Mucosa of stomach (tissue), 1 donor: Measurements from ENCODE around the gene TANK.

ENCODE experiments used
- H3K27me3 ChIP-seq: one replicate; pipeline ENCODE4 v1.7.0; 2013; ENCODE audit warnings: mild to moderate bottlenecking, low read length; ENCODE audit not compliant: control insufficient read depth, insufficient read depth
- H3K36me3 ChIP-seq: one replicate; pipeline ENCODE4 v1.7.0; 2013; ENCODE audit warnings: low read length; ENCODE audit not compliant: control insufficient read depth, insufficient read depth
- H3K4me1 ChIP-seq: one replicate; pipeline ENCODE4 v1.7.0; 2013; ENCODE audit warnings: mild to moderate bottlenecking, low read length; ENCODE audit not compliant: control insufficient read depth, insufficient read depth
- H3K4me3 ChIP-seq: one replicate; pipeline ENCODE4 v1.7.0; 2013; ENCODE audit warnings: low read length
- H3K9ac ChIP-seq: one replicate; pipeline ENCODE4 v1.7.0; 2013; ENCODE audit warnings: mild to moderate bottlenecking, low read length, moderate library complexity
- H3K9me3 ChIP-seq: one replicate; pipeline ENCODE4 v1.7.0; 2013; ENCODE audit warnings: mild to moderate bottlenecking, low read length, moderate library complexity; ENCODE audit not compliant: control insufficient read depth
- donor health status: Pancreatic carcinoma.

TANK gene

GRCh38 chr2:161159456-161160225, 587 bp upstream of the TANK start:
- H3K36me3 ChIP-seq, result no peaks in the 10 kb centered on the region
- no peaks in the 10 kb centered on the region for H3K9me3 ChIP-seq
- no peak overlapping the region for H3K4me3 ChIP-seq
- H3K9ac ChIP-seq, result peak overlapping the region; percentile 6
- peaks cover 5% of the 10 kb centered on the region for H3K4me1 ChIP-seq
- H3K27me3 ChIP-seq, result no peaks in the 10 kb centered on the region

GRCh38 chr2:161161074-161161706, 962 bp downstream of the TANK start:
- Histone ChIP-seq H3K4me1 (peaks cover 5% of the 10 kb centered on the region), H3K9me3 (no peaks in the 10 kb centered on the region), H3K4me3 (peak overlapping the region; percentile 95), H3K9ac (peak overlapping the region; percentile 97), H3K27me3 (no peaks in the 10 kb centered on the region), H3K36me3 (no peaks in the 10 kb centered on the region)

GRCh38 chr2:161163440-161163839, 3.2 kb downstream of the TANK start:
- H3K4me3 ChIP-seq, result no peak overlapping the region

GRCh38 chr2:161164161-161164560, 3.9 kb downstream of the TANK start:
- Histone ChIP-seq H3K9me3 (no peaks in the 10 kb centered on the region), H3K36me3 (no peaks in the 10 kb centered on the region), H3K4me1 (peaks cover 5% of the 10 kb centered on the region), H3K9ac (no peak overlapping the region), H3K27me3 (no peaks in the 10 kb centered on the region), H3K4me3 (no peak overlapping the region)

More at GRCh38 chr2:161163440-161163839, 3.2 kb downstream of the TANK start:
- peaks cover 5% of the 10 kb centered on the region for H3K4me1 ChIP-seq
- H3K9ac ChIP-seq, result no peak overlapping the region
- H3K9me3 ChIP-seq, result no peaks in the 10 kb centered on the region
- no peaks in the 10 kb centered on the region for H3K27me3 ChIP-seq
- no peaks in the 10 kb centered on the region for H3K36me3 ChIP-seq

GRCh38 chr2:161165266-161165665, 5.0 kb downstream of the TANK start:
- no peaks in the 10 kb centered on the region for H3K4me1 ChIP-seq
- H3K36me3 ChIP-seq, result no peaks in the 10 kb centered on the region
- no peaks in the 10 kb centered on the region for H3K27me3 ChIP-seq
- no peaks in the 10 kb centered on the region for H3K9me3 ChIP-seq
- no peak overlapping the region for H3K9ac ChIP-seq
- no peak overlapping the region for H3K4me3 ChIP-seq

- Histone ChIP-seq H3K4me1 (no peaks in the 10 kb centered on the region), H3K27me3 (no peaks in the 10 kb centered on the region), H3K9me3 (no peaks in the 10 kb centered on the region), H3K36me3 (no peaks in the 10 kb centered on the region), H3K9ac (no peak overlapping the region), H3K4me3 (no peak overlapping the region)
Measured at GRCh38 chr2:161165811-161166210, 5.6 kb downstream of the TANK start.

- no peaks in the 10 kb centered on the region for H3K9me3 ChIP-seq
- H3K4me3 ChIP-seq, result no peak overlapping the region
- H3K9ac ChIP-seq, result no peak overlapping the region
- no peaks in the 10 kb centered on the region for H3K36me3 ChIP-seq
- no peaks in the 10 kb centered on the region for H3K27me3 ChIP-seq
- no peaks in the 10 kb centered on the region for H3K4me1 ChIP-seq
Measured at GRCh38 chr2:161166538-161167409, 6.5 kb downstream of the TANK start.

- Histone ChIP-seq H3K9ac (no peak overlapping the region), H3K4me1 (no peaks in the 10 kb centered on the region), H3K9me3 (no peaks in the 10 kb centered on the region), H3K27me3 (no peaks in the 10 kb centered on the region), H3K36me3 (no peaks in the 10 kb centered on the region), H3K4me3 (no peak overlapping the region)
Measured at GRCh38 chr2:161169335-161169734, 9.1 kb downstream of the TANK start.

GRCh38 chr2:161170377-161170776, 10.1 kb downstream of the TANK start:
- Histone ChIP-seq H3K4me3 (no peak overlapping the region), H3K9me3 (no peaks in the 10 kb centered on the region), H3K36me3 (no peaks in the 10 kb centered on the region), H3K9ac (no peak overlapping the region), H3K27me3 (no peaks in the 10 kb centered on the region), H3K4me1 (no peaks in the 10 kb centered on the region)

GRCh38 chr2:161170958-161171932, 11.0 kb downstream of the TANK start:
- no peaks in the 10 kb centered on the region for H3K4me1 ChIP-seq

GRCh38 chr2:161172901-161173540, 12.8 kb downstream of the TANK start:
- no peaks in the 10 kb centered on the region for H3K27me3 ChIP-seq
- H3K36me3 ChIP-seq, result no peaks in the 10 kb centered on the region
- no peak overlapping the region for H3K9ac ChIP-seq
- no peaks in the 10 kb centered on the region for H3K9me3 ChIP-seq
- H3K4me3 ChIP-seq, result no peak overlapping the region
- H3K4me1 ChIP-seq, result no peaks in the 10 kb centered on the region

More at GRCh38 chr2:161170958-161171932, 11.0 kb downstream of the TANK start:
- Histone ChIP-seq H3K4me3 (no peak overlapping the region), H3K9me3 (no peaks in the 10 kb centered on the region), H3K9ac (no peak overlapping the region), H3K36me3 (no peaks in the 10 kb centered on the region), H3K27me3 (no peaks in the 10 kb centered on the region)
